ACHN (cell line): Measurements from ENCODE around the gene AADACL4.
"Not testable (repeated sequence)": the region's sequence is repeated elsewhere in the genome, so short reads cannot be mapped to it uniquely, and the experiment has no call there.

Experiments used
- DNase-seq: peaks from one replicate; pipeline ENCODE4 v3.0.0-alpha.2; 2015
- in situ Hi-C: cut with HindIII; loops from 2 replicates; pipeline ENCODE4 v1.10.0; 2017; ENCODE audit warnings: low sequenced_read_pairs, low pct_ligation_motif_present, low pct_unique_long_range_greater_than_20kb

The AADACL4 gene

GRCh38 chr1:12678820-12679219 is 34.9 kb downstream of the AADACL4 start:
- no peak for DNase-seq
- in situ Hi-C loops, result no loop called here

- DNase-seq, result no peak
- in situ Hi-C loops, result no loop called here
These were observed 46.3 kb downstream of the AADACL4 start for GRCh38 chr1:12690156-12690555.

GRCh38 chr1:12692967-12693782 is 49.3 kb downstream of the AADACL4 start:
- no peak for DNase-seq
- in situ Hi-C loops, result no loop called here

GRCh38 chr1:12696658-12697057 is 52.8 kb downstream of the AADACL4 start:
- no peak for DNase-seq
- in situ Hi-C loops, result no loop called here

GRCh38 chr1:12697397-12697796 is 53.5 kb downstream of the AADACL4 start:
- DNase-seq, result no peak
- in situ Hi-C loops, result no loop called here

GRCh38 chr1:12703821-12704451 is 60.1 kb downstream of the AADACL4 start:
- no peak for DNase-seq
- in situ Hi-C loops, result no loop called here

GRCh38 chr1:12706061-12706460 is 62.2 kb downstream of the AADACL4 start:
- in situ Hi-C loops, result no loop called here

GRCh38 chr1:12708396-12709090 is 64.7 kb downstream of the AADACL4 start:
- in situ Hi-C loops, result no loop called here

More at GRCh38 chr1:12706061-12706460, 62.2 kb downstream of the AADACL4 start:
- no peak for DNase-seq

GRCh38 chr1:12709091-12709491 is 65.2 kb downstream of the AADACL4 start:
- DNase-seq, result no peak
- in situ Hi-C loops, result no loop called here

More at GRCh38 chr1:12708396-12709090, 64.7 kb downstream of the AADACL4 start:
- DNase-seq, result no peak

- DNase-seq, result no peak
- in situ Hi-C loops, result no loop called here
These were observed 65.8 kb downstream of the AADACL4 start for GRCh38 chr1:12709696-12710095.

GRCh38 chr1:12711536-12711935 is 67.7 kb downstream of the AADACL4 start:
- DNase-seq, result no peak
- in situ Hi-C loops, result no loop called here

- in situ Hi-C loops, result no loop called here
These were observed 68.2 kb downstream of the AADACL4 start for GRCh38 chr1:12712076-12712475.

GRCh38 chr1:12712929-12713328 is 69.0 kb downstream of the AADACL4 start:
- DNase-seq, result no peak
- in situ Hi-C loops, result no loop called here

More at GRCh38 chr1:12712076-12712475, 68.2 kb downstream of the AADACL4 start:
- DNase-seq, result no peak

- in situ Hi-C loops, DNase-seq: not testable (repeated sequence)
These were observed 69.8 kb downstream of the AADACL4 start for GRCh38 chr1:12713651-12714050.

- in situ Hi-C loops, result no loop called here
- DNase-seq, result no peak
These were observed 71.0 kb downstream of the AADACL4 start for GRCh38 chr1:12714710-12715475.

GRCh38 chr1:12715896-12716437 is 72.1 kb downstream of the AADACL4 start, which contains the start of gene AADACL3:
Gene AADACL3 (plus strand): TSS chr1:12716110. CDS start chr1:12716177, 67 bp downstream.
- in situ Hi-C loops, result no loop called here
- DNase-seq, result no peak
